Activated CD4-positive, alpha-beta memory T cell treated with anti-CD3 and anti-CD28 coated beads for 36 hours (primary cell): Measurements from ENCODE around the gene MYOZ1. TPM values are rescaled to one million over a fixed set of nuclear protein-coding genes. Genes with fewer than 3 reads are reported as not detected.

Source experiments
- CTCF ChIA-PET: fragments of 350-600 bp; sonication (Branson Sonifier 250); formaldehyde crosslinking; loops from one replicate; lab custom pipeline; 2021; ENCODE audit warnings: antibody characterized with exemption, inconsistent platforms; lab: Charles Lee
- POLR2A ChIA-PET: fragments of 350-600 bp; sonication (Branson Sonifier 250); formaldehyde crosslinking; loops from one replicate; lab custom pipeline; 2021; ENCODE audit warnings: antibody characterized with exemption; lab: Charles Lee
- DNase-seq: peaks from one replicate; pipeline ENCODE4 v3.0.0-alpha.2; 2020
- H3K27ac Mint-ChIP-seq: one replicate; pipeline ENCODE4 v1.8.0; 2021; ENCODE audit warnings: mixed read lengths
- H3K27me3 Mint-ChIP-seq: one replicate; pipeline ENCODE4 v1.8.0; 2021; ENCODE audit warnings: mixed read lengths
- H3K36me3 Mint-ChIP-seq: one replicate; pipeline ENCODE4 v1.8.0; 2021; ENCODE audit warnings: mixed read lengths
- H3K4me1 Mint-ChIP-seq: one replicate; pipeline ENCODE4 v1.8.0; 2021; ENCODE audit warnings: low read depth, mixed read lengths
- H3K4me3 Mint-ChIP-seq: one replicate; pipeline ENCODE4 v1.8.0; 2021; ENCODE audit warnings: mild to moderate bottlenecking, mixed read lengths
- H3K9me3 Mint-ChIP-seq: one replicate; pipeline ENCODE4 v1.8.0; 2021; ENCODE audit warnings: mixed read lengths
- intact Hi-C: fragments of 100-400 bp; cut with micrococcal nuclease; formaldehyde crosslinking; loops from one replicate; pipeline ENCODE4 v1.15.1; 2023
- total RNA-seq, 2 experiments: library from RNA; stranded (reverse); gene quantifications; one replicate each; pipeline ENCODE4 v1.2.3, GENCODE V29; 2021

MYOZ1 gene
- total RNA-seq, 2 experiments from 2014 or later, result not detected

- Mint-ChIP-seq H3K4me3 (peak within 1 kb of the TSS; percentile 38), H3K27ac (peak within 1 kb of the TSS; percentile 16), H3K4me1 (peaks cover 15% of the 10 kb centered on the region), H3K27me3 (no peaks in the 10 kb centered on the region), H3K9me3 (no peaks in the 10 kb centered on the region), H3K36me3 (no peaks in the 10 kb centered on the region)
- intact Hi-C loops, result no loop called here
- POLR2A ChIA-PET, result no interaction called here
- DNase-seq, result no peak
- CTCF ChIA-PET, result interaction anchor here (0.7 to 1.2 kb wide), 2 partner anchors 52 to 54 kb away, joined by 3 to 4 read pairs; no protein-coding TSS in a partner anchor
Measured at GRCh38 chr10:73590881-73591799, 50.1 kb downstream of the MYOZ1 start, which contains the start of gene USP54. TSS of gene USP54 (minus strand) at chr10:73591342. CDS start at chr10:73575658, 15,684 bp downstream.

- DNase-seq, result no peak
- Mint-ChIP-seq H3K4me1 (peaks cover 15% of the 10 kb centered on the region), H3K27ac (no peak overlapping the region), H3K36me3 (no peaks in the 10 kb centered on the region), H3K4me3 (no peak overlapping the region), H3K27me3 (no peaks in the 10 kb centered on the region), H3K9me3 (peaks cover 2% of the 10 kb centered on the region)
- CTCF ChIA-PET, result interaction anchor here (1.2 kb wide), 1 partner anchor 16 kb away, joined by 3 read pairs; no protein-coding TSS in a partner anchor
- POLR2A ChIA-PET, result no interaction called here
- intact Hi-C loops, result no loop called here
Measured at GRCh38 chr10:73589563-73590126, 51.6 kb downstream of the MYOZ1 start.

- no peak for DNase-seq
- intact Hi-C loops, result no loop called here
- no peaks in the 10 kb centered on the region for H3K36me3 Mint-ChIP-seq
- H3K9me3 Mint-ChIP-seq, result peaks cover 2% of the 10 kb centered on the region
- no peak overlapping the region for H3K4me3 Mint-ChIP-seq
- H3K27me3 Mint-ChIP-seq, result no peaks in the 10 kb centered on the region
- POLR2A ChIA-PET, result no interaction called here
- CTCF ChIA-PET, result no interaction called here
- H3K4me1 Mint-ChIP-seq, result peaks cover 15% of the 10 kb centered on the region
- H3K27ac Mint-ChIP-seq, result no peak overlapping the region
Measured at GRCh38 chr10:73588656-73589055, 52.6 kb downstream of the MYOZ1 start.

- intact Hi-C loops, result no loop called here
- ChIA-PET CTCF (interaction anchor here (1.0 kb wide), 1 partner anchor 57 kb away, joined by 3 read pairs; no protein-coding TSS in a partner anchor), POLR2A (interaction anchor here (0.8 kb wide), 1 partner anchor 121 kb away, joined by 3 read pairs; no protein-coding TSS in a partner anchor)
- Mint-ChIP-seq H3K27me3 (no peaks in the 10 kb centered on the region), H3K4me1 (peaks cover 6% of the 10 kb centered on the region), H3K27ac (no peak overlapping the region), H3K36me3 (no peaks in the 10 kb centered on the region), H3K4me3 (no peak overlapping the region), H3K9me3 (peaks cover 2% of the 10 kb centered on the region)
- no peak for DNase-seq
Measured at GRCh38 chr10:73586583-73586984, 54.7 kb downstream of the MYOZ1 start.

GRCh38 chr10:73585327-73585726, 55.9 kb downstream of the MYOZ1 start:
- CTCF ChIA-PET, result no interaction called here
- no peaks in the 10 kb centered on the region for H3K4me1 Mint-ChIP-seq

GRCh38 chr10:73584737-73585136, 56.5 kb downstream of the MYOZ1 start:
- CTCF ChIA-PET, result no interaction called here

More at GRCh38 chr10:73585327-73585726, 55.9 kb downstream of the MYOZ1 start:
- no peak overlapping the region for H3K27ac Mint-ChIP-seq
- no peaks in the 10 kb centered on the region for H3K27me3 Mint-ChIP-seq
- intact Hi-C loops, result no loop called here
- no peaks in the 10 kb centered on the region for H3K36me3 Mint-ChIP-seq
- no peak overlapping the region for H3K4me3 Mint-ChIP-seq
- H3K9me3 Mint-ChIP-seq, result peaks cover 2% of the 10 kb centered on the region
- DNase-seq, result no peak
- POLR2A ChIA-PET, result no interaction called here

GRCh38 chr10:73581918-73582317, 59.4 kb downstream of the MYOZ1 start:
- peaks cover 2% of the 10 kb centered on the region for H3K9me3 Mint-ChIP-seq
- CTCF ChIA-PET, result interaction anchor here (0.6 kb wide), 1 partner anchor 15 kb away, joined by 4 read pairs; no protein-coding TSS in a partner anchor

More at GRCh38 chr10:73584737-73585136, 56.5 kb downstream of the MYOZ1 start:
- intact Hi-C loops, result no loop called here
- Mint-ChIP-seq H3K9me3 (peaks cover 2% of the 10 kb centered on the region), H3K4me1 (no peaks in the 10 kb centered on the region), H3K27me3 (no peaks in the 10 kb centered on the region), H3K36me3 (no peaks in the 10 kb centered on the region), H3K27ac (no peak overlapping the region), H3K4me3 (no peak overlapping the region)
- POLR2A ChIA-PET, result no interaction called here
- no peak for DNase-seq

More at GRCh38 chr10:73581918-73582317, 59.4 kb downstream of the MYOZ1 start:
- Mint-ChIP-seq H3K4me3 (no peak overlapping the region), H3K36me3 (no peaks in the 10 kb centered on the region), H3K4me1 (no peaks in the 10 kb centered on the region), H3K27me3 (no peaks in the 10 kb centered on the region), H3K27ac (no peak overlapping the region)
- POLR2A ChIA-PET, result no interaction called here
- DNase-seq, result no peak
- intact Hi-C loops, result no loop called here

Other genes starting within 250 kb of the MYOZ1 start
- 100 to 1,000 TPM; 138 to 143 TPM for gene ANXA7, start 227.4 kb downstream of the MYOZ1 start, total RNA-seq
- gene MSS51, start 207.9 kb downstream of the MYOZ1 start, total RNA-seq, result 1 to 10 TPM; 2.1 to 2.5 TPM
- gene PPP3CB, start 145.4 kb downstream of the MYOZ1 start, total RNA-seq, result 10 to 100 TPM; 48.4 to 50.2 TPM
- 1 to 10 TPM; 4.9 to 5.3 TPM for gene USP54, start 50.1 kb downstream of the MYOZ1 start, total RNA-seq
- gene SYNPO2L, start 14.6 kb upstream of the MYOZ1 start, total RNA-seq, result not detected
- gene AGAP5, start 56.6 kb upstream of the MYOZ1 start, total RNA-seq, result 1 to 10 TPM; 7.1 to 7.7 TPM
- 10 to 100 TPM; 88.3 to 90.7 TPM for gene SEC24C, start 102.9 kb upstream of the MYOZ1 start, total RNA-seq
- 10 to 100 TPM; 35.3 to 37.6 TPM for gene CHCHD1, start 140.6 kb upstream of the MYOZ1 start, total RNA-seq
- 10 to 100 TPM; 45.1 to 46.2 TPM for gene ZSWIM8, start 144.1 kb upstream of the MYOZ1 start, total RNA-seq
- 10 to 100 TPM; 57.5 to 62.1 TPM for gene NDST2, start 170.1 kb upstream of the MYOZ1 start, total RNA-seq
- 10 to 100 TPM; 20.8 to 21.5 TPM for gene CAMK2G, start 233.1 kb upstream of the MYOZ1 start, total RNA-seq